Brain microvascular endothelial cell (primary cell): ENCODE results near the gene LUC7L.

Experiments used
- DNase-seq: peaks from one replicate; pipeline ENCODE4 v3.0.0-alpha.2; 2020
- H3K27ac ChIP-seq: fragments of 250-450 bp; sonication (Bioruptor Pico); 2 replicates; pipeline ENCODE4 v1.5.1; 2020; ENCODE audit warnings: mild to moderate bottlenecking, moderate library complexity
- H3K27me3 ChIP-seq: fragments of 250-450 bp; sonication (Bioruptor Pico); replicated peaks from 2 replicates; pipeline ENCODE4 v1.5.1; 2020; ENCODE audit warnings: mild to moderate bottlenecking
- H3K36me3 ChIP-seq: fragments of 250-450 bp; sonication (Bioruptor Pico); replicated peaks from 2 replicates; pipeline ENCODE4 v1.5.1; 2020; ENCODE audit warnings: mild to moderate bottlenecking
- H3K4me3 ChIP-seq: 2 replicates; pipeline ENCODE4 v1.5.1; 2011; ENCODE audit warnings: low read depth, mild to moderate bottlenecking, control low read depth, low read length, moderate library complexity
- in situ Hi-C: cut with HindIII; loops from 2 replicates; pipeline ENCODE4 v1.10.0; 2017; ENCODE audit warnings: low sequenced_read_pairs, low pct_ligation_motif_present
- TF ChIP-seq, protein P1 (sequence below): IDR thresholded peaks from 2 replicates; pipeline ENCODE4 v1.5.1; 2011; ENCODE audit warnings: low read depth, mild to moderate bottlenecking, moderate library complexity, low read length, control low read depth, inconsistent platforms; ENCODE audit errors: missing control alignments

The LUC7L gene

DNA sequence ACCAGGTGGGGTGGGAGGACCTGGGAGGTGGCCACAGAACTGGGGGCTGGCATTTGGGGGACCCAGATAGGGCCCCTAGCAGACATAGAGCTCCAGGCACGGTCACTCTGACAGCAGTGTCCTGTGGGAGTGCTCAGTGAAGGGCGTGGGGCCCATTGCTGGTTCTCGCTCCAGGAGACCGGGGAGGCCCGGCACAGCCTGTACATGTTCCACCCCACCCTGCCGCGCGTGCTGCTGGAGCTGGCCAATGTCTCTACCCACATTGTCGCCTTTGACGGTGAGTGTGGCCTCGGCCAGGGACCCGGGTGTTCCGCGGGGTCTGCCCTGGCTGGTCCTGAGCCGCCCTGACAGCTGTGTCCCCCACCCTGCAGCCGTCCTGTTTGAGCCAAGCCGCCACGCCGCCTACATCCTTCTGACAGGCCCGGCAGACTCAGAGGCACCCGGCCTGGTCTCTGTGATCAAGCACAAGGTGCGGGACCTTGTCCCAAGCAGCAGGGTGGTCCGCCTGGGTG is 35.2 kb upstream of the LUC7L start:
- H3K27me3 ChIP-seq: no peaks in the 10 kb centered on the region
- no peak for DNase-seq
- peaks cover 23% of the 10 kb centered on the region for H3K36me3 ChIP-seq
- H3K4me3 ChIP-seq: no peak overlapping the region
- H3K27ac ChIP-seq: no peak overlapping the region
- in situ Hi-C loops: no loop called here
- TF ChIP-seq, protein P1, sequence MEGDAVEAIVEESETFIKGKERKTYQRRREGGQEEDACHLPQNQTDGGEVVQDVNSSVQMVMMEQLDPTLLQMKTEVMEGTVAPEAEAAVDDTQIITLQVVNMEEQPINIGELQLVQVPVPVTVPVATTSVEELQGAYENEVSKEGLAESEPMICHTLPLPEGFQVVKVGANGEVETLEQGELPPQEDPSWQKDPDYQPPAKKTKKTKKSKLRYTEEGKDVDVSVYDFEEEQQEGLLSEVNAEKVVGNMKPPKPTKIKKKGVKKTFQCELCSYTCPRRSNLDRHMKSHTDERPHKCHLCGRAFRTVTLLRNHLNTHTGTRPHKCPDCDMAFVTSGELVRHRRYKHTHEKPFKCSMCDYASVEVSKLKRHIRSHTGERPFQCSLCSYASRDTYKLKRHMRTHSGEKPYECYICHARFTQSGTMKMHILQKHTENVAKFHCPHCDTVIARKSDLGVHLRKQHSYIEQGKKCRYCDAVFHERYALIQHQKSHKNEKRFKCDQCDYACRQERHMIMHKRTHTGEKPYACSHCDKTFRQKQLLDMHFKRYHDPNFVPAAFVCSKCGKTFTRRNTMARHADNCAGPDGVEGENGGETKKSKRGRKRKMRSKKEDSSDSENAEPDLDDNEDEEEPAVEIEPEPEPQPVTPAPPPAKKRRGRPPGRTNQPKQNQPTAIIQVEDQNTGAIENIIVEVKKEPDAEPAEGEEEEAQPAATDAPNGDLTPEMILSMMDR: no peak

DNA sequence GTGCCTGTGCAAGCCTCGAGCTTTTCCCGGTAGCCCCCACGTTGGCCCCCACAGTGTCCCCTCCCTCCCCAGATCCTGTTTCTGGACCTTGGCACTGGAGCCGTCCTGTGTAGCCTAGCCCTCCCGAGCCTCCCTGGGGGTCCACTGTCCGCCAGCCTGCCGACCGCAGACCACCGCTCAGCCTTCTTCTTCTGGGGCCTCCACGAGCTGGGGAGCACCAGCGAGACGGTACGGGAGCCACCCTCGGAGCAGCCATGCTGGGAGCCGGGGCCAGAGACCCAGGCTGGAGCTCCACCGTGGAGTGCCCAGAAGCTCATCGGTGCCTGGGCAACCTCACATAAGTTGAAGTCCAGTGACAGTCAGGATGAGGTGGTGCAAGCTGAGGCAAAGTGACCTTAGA is 34.7 kb upstream of the LUC7L start:
- no peak overlapping the region for H3K4me3 ChIP-seq
- in situ Hi-C loops: no loop called here
- no peak overlapping the region for H3K27ac ChIP-seq
- no peaks in the 10 kb centered on the region for H3K27me3 ChIP-seq
- H3K36me3 ChIP-seq: peaks cover 27% of the 10 kb centered on the region
- TF ChIP-seq, protein P1: no peak
- DNase-seq: no peak

DNA sequence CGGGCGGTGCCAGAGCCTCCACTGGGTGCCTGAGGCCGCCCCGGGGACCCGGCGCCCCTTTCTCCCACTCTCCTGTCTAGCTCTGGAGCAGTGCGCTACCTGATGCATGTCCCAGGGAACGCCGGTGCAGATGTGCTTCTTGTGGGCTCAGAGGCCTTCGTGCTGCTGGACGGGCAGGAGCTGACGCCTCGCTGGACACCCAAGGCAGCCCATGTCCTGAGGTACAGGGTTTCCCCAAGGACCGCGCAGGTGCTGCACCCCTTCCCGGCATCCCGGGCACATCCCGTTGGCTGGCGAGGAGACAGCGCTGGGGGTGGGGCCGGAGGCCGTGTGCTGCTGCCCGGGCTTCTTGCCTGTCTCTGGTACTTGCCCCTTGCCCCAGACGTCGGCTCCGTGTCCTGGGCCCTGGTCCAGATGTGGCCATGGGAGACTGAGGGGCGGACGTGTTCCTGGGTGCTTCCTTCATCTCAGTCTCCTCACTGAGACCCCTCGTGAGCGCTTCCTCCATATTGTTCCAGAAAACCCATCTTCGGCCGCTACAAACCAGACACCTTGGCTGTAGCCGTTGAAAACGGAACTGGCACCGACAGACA is 34.0 kb upstream of the LUC7L start:
- TF ChIP-seq, protein P1: no peak
- peaks cover 27% of the 10 kb centered on the region for H3K36me3 ChIP-seq
- in situ Hi-C loops: no loop called here
- no peak for DNase-seq
- H3K4me3 ChIP-seq: no peak overlapping the region
- H3K27me3 ChIP-seq: no peaks in the 10 kb centered on the region
- H3K27ac ChIP-seq: no peak overlapping the region

DNA sequence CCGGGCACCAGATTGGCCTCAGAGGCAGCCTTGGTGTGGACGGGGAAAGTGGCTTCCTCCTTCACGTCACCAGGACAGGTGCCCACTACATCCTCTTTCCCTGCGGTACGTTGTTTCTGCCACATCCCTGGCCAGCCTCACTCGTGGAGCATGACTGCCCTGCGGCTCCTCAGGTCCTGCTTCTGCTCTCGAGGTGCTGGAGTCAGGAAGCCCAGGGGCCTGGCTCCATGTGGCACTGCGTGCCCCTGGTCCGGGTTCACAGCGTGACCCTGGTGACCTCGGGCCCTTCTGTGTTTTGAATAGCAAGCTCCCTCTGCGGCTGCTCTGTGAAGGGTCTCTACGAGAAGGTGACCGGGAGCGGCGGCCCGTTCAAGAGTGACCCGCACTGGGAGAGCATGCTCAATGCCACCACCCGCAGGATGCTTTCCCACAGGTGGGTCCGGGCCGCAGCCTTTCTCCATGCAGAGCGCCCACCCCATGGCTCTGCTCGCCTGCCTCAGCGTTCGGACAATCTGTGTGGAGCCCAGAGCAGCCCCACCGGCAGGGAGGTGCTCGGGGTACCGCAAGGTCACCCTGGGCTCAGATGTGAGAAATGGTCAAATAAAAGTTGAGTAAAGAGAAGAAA is 33.0 kb upstream of the LUC7L start:
- Histone ChIP-seq H3K4me3 (no peak overlapping the region), H3K27ac (no peak overlapping the region), H3K36me3 (peaks cover 27% of the 10 kb centered on the region)

DNA sequence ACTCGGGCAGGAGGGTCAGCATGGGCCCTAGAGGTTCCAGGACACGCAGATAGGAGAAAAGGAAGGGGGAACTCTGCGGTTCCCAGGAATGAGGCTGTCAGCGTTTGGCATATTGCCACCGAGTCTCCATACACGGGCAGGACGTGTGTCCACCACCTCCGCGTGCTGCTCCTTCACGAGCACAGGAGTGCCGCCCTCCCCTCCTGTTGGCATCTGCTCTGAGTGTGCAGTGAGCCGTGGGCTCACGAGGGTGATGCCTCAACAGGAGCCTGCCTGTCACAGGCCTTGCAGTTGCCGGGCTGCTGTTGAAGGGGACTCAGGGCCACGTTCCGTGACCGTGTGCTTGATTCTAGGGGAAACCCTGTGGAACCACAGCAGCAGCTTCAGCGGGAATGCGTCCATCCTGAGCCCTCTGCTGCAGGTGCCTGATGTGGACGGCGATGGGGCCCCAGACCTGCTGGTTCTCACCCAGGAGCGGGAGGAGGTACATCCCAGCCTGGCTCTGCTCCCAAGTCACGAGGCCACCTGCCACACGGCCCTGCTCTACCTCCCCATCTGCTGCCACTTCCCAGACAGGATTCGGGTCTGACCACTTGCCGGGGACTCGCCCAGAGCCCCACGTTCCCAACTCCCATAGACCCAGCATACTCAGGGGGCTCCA is 31.9 kb upstream of the LUC7L start:
- Histone ChIP-seq H3K27ac (no peak overlapping the region), H3K4me3 (no peak overlapping the region), H3K27me3 (no peaks in the 10 kb centered on the region), H3K36me3 (peaks cover 27% of the 10 kb centered on the region)
- in situ Hi-C loops: no loop called here
- TF ChIP-seq, protein P1: no peak
- DNase-seq: no peak

More for the DNA sequence above, 33.0 kb upstream of the LUC7L start:
- no peaks in the 10 kb centered on the region for H3K27me3 ChIP-seq
- in situ Hi-C loops: no loop called here
- no peak for DNase-seq
- TF ChIP-seq, protein P1: no peak
